CD8-positive, alpha-beta memory T cell (primary cell): Measurements from ENCODE around the gene SDSL. TPM values are rescaled to one million over a fixed set of nuclear protein-coding genes. Genes with fewer than 3 reads are reported as not detected.

Experiments
- CTCF ChIA-PET: fragments of 350-600 bp; sonication (Branson Sonifier 250); formaldehyde crosslinking; loops from one replicate; lab custom pipeline; 2021; ENCODE audit warnings: antibody characterized with exemption; lab: Charles Lee
- POLR2A ChIA-PET: fragments of 350-600 bp; sonication (Branson Sonifier 250); formaldehyde crosslinking; loops from one replicate; lab custom pipeline; 2021; ENCODE audit warnings: antibody characterized with exemption; lab: Charles Lee
- DNase-seq, 5 donors: peaks; one replicate each; pipeline versions ENCODE4 v3.0.0 to v3.0.0-alpha.2; 2020 to 2022; ENCODE audit warnings: mixed read lengths in 1 of 5
- H3K27ac ChIP-seq: one replicate; pipeline ENCODE4 v1.7.0; 2013; ENCODE audit warnings: low read depth, mild to moderate bottlenecking, low read length, moderate library complexity
- H3K27me3 ChIP-seq: 2 replicates; pipeline ENCODE4 v1.7.0; 2013; ENCODE audit warnings: low read length, mild to moderate bottlenecking; ENCODE audit not compliant: insufficient read depth, poor library complexity, severe bottlenecking
- H3K36me3 ChIP-seq: 2 replicates; pipeline ENCODE4 v1.7.0; 2013; ENCODE audit warnings: mild to moderate bottlenecking, low read length, moderate library complexity; ENCODE audit not compliant: insufficient read depth
- H3K4me1 ChIP-seq: 2 replicates; pipeline ENCODE4 v1.7.0; 2013; ENCODE audit warnings: mild to moderate bottlenecking, low read length, moderate library complexity; ENCODE audit not compliant: insufficient read depth
- H3K4me3 ChIP-seq: 2 replicates; pipeline ENCODE4 v1.7.0; 2013; ENCODE audit warnings: mild to moderate bottlenecking, low read length
- H3K9me3 ChIP-seq: 2 replicates; pipeline ENCODE4 v1.7.0; 2013; ENCODE audit warnings: mild to moderate bottlenecking, low read length
- H3K27ac Mint-ChIP-seq, 8 donors: one replicate each; pipeline ENCODE4 v1.8.0; 2020 to 2021; ENCODE audit warnings: mixed read lengths in 8 of 8, mild to moderate bottlenecking in 6 of 8, inconsistent platforms in 3 of 8, moderate library complexity in 3 of 8
- H3K27me3 Mint-ChIP-seq, 2 donors: one replicate each; pipeline ENCODE4 v1.8.0; 2020 to 2021; ENCODE audit warnings: mixed read lengths in 2 of 2, mild to moderate bottlenecking in 1 of 2, moderate library complexity in 1 of 2
- H3K36me3 Mint-ChIP-seq, 3 donors: one replicate each; pipeline ENCODE4 v1.8.0; 2020 to 2021; ENCODE audit warnings: mixed read lengths in 3 of 3, inconsistent platforms in 1 of 3, mild to moderate bottlenecking in 1 of 3
- H3K4me1 Mint-ChIP-seq, 3 donors: one replicate each; pipeline ENCODE4 v1.8.0; 2020 to 2021; ENCODE audit warnings: mixed read lengths in 3 of 3, inconsistent platforms in 1 of 3, mild to moderate bottlenecking in 1 of 3
- H3K4me3 Mint-ChIP-seq, 7 donors: one replicate each; pipeline ENCODE4 v1.8.0; 2020 to 2021; ENCODE audit warnings: mixed read lengths in 7 of 7, mild to moderate bottlenecking in 6 of 7, moderate library complexity in 4 of 7, inconsistent platforms in 2 of 7
- H3K9me3 Mint-ChIP-seq, 5 donors: one replicate each; pipeline ENCODE4 v1.8.0; 2020 to 2022; ENCODE audit warnings: mixed read lengths in 5 of 5, mild to moderate bottlenecking in 3 of 5, moderate library complexity in 2 of 5, inconsistent platforms in 1 of 5
- polyA plus RNA-seq: library from polyadenylated mRNA; unstranded; fragments of 300-500 nt; fragmentation: Illumina TruSeq; gene quantifications from one replicate; pipeline ENCODE4 v1.2.3, GENCODE V29; 2021
- total RNA-seq, 2 experiments: library from RNA; stranded (reverse); gene quantifications; one replicate each; pipeline ENCODE4 v1.2.3, GENCODE V29; 2021

Gene SDSL
- total and polyA plus RNA-seq, 3 experiments from 2014 or later: 0.20 to 0.24 TPM; not detected in 1

- Histone ChIP-seq H3K4me1 (peaks cover 13% of the 10 kb centered on the region), H3K9me3 (no peaks in the 10 kb centered on the region), H3K4me3 (no peak overlapping the region), H3K36me3 (no peaks in the 10 kb centered on the region), H3K27ac (no peak overlapping the region), H3K27me3 (peaks cover 28% of the 10 kb centered on the region)
- H3K27ac Mint-ChIP-seq: no peak overlapping the region
- peaks cover 14 to 34% (median 19%) of the 10 kb centered on the region in 3 donors for H3K4me1 Mint-ChIP-seq
- peaks cover 56 to 64% of the 10 kb centered on the region in 2 donors for H3K27me3 Mint-ChIP-seq
- peaks cover 0 to 2% (median 0%) of the 10 kb centered on the region in 3 donors for H3K36me3 Mint-ChIP-seq
- peaks cover 0 to 3% (median 0%) of the 10 kb centered on the region in 5 donors for H3K9me3 Mint-ChIP-seq
- CTCF ChIA-PET: no interaction called here
- H3K4me3 Mint-ChIP-seq: peak overlapping the region in 1 of 7 donors; percentile 9
- POLR2A ChIA-PET: no interaction called here
- no peak for DNase-seq
Observed at GRCh38 chr12:113467502-113468364, 45.6 kb downstream of the SDSL start.

- Histone ChIP-seq H3K36me3 (no peaks in the 10 kb centered on the region), H3K4me3 (no peak overlapping the region), H3K27ac (no peak overlapping the region), H3K27me3 (peaks cover 26% of the 10 kb centered on the region), H3K9me3 (no peaks in the 10 kb centered on the region), H3K4me1 (peaks cover 13% of the 10 kb centered on the region)
- H3K4me1 Mint-ChIP-seq: peaks cover 11 to 35% (median 21%) of the 10 kb centered on the region in 3 donors
- POLR2A ChIA-PET: no interaction called here
- peaks cover 0 to 2% (median 0%) of the 10 kb centered on the region in 3 donors for H3K36me3 Mint-ChIP-seq
- DNase-seq: no peak
- H3K9me3 Mint-ChIP-seq: peaks cover 0 to 1% (median 0%) of the 10 kb centered on the region in 5 donors
- CTCF ChIA-PET: no interaction called here
- no peak overlapping the region for H3K4me3 Mint-ChIP-seq
- H3K27me3 Mint-ChIP-seq: peaks cover 62 to 69% of the 10 kb centered on the region in 2 donors
- H3K27ac Mint-ChIP-seq: no peak overlapping the region
Observed at GRCh38 chr12:113468365-113469223, 46.4 kb downstream of the SDSL start.

- no peak overlapping the region for H3K27ac ChIP-seq
- H3K4me1 ChIP-seq: peaks cover 8% of the 10 kb centered on the region
- POLR2A ChIA-PET: no interaction called here
- H3K4me3 ChIP-seq: no peak overlapping the region
- H3K36me3 Mint-ChIP-seq: no peaks in the 10 kb centered on the region
- H3K27me3 ChIP-seq: peaks cover 26% of the 10 kb centered on the region
- no peaks in the 10 kb centered on the region for H3K9me3 Mint-ChIP-seq
- H3K27ac Mint-ChIP-seq: no peak overlapping the region
- CTCF ChIA-PET: no interaction called here
- H3K9me3 ChIP-seq: no peaks in the 10 kb centered on the region
- peaks cover 9 to 33% (median 18%) of the 10 kb centered on the region in 3 donors for H3K4me1 Mint-ChIP-seq
- H3K4me3 Mint-ChIP-seq: no peak overlapping the region
- H3K27me3 Mint-ChIP-seq: peaks cover 62 to 68% of the 10 kb centered on the region in 2 donors
- no peak for DNase-seq
- H3K36me3 ChIP-seq: no peaks in the 10 kb centered on the region
Observed at GRCh38 chr12:113469224-113469948, 47.2 kb downstream of the SDSL start.

- H3K27ac Mint-ChIP-seq: no peak overlapping the region
- Histone ChIP-seq H3K9me3 (no peaks in the 10 kb centered on the region), H3K27me3 (peaks cover 26% of the 10 kb centered on the region), H3K4me1 (peaks cover 5% of the 10 kb centered on the region), H3K4me3 (no peak overlapping the region), H3K36me3 (no peaks in the 10 kb centered on the region), H3K27ac (no peak overlapping the region)
- peaks cover 62 to 68% of the 10 kb centered on the region in 2 donors for H3K27me3 Mint-ChIP-seq
- POLR2A ChIA-PET: no interaction called here
- peak overlapping the region in 1 of 7 donors; percentile 27 for H3K4me3 Mint-ChIP-seq
- peaks cover 17 to 34% (median 20%) of the 10 kb centered on the region in 3 donors for H3K4me1 Mint-ChIP-seq
- no peaks in the 10 kb centered on the region for H3K9me3 Mint-ChIP-seq
- no peaks in the 10 kb centered on the region for H3K36me3 Mint-ChIP-seq
- no peak for DNase-seq
- CTCF ChIA-PET: no interaction called here
Observed at GRCh38 chr12:113469949-113470743, 48.0 kb downstream of the SDSL start.

GRCh38 chr12:113470871-113471618 is 48.9 kb downstream of the SDSL start:
- Mint-ChIP-seq H3K27me3 (peaks cover 64 to 74% of the 10 kb centered on the region in 2 donors), H3K9me3 (no peaks in the 10 kb centered on the region), H3K36me3 (no peaks in the 10 kb centered on the region), H3K4me3 (no peak overlapping the region), H3K4me1 (peaks cover 18 to 33% (median 19%) of the 10 kb centered on the region in 3 donors), H3K27ac (no peak overlapping the region)
- Histone ChIP-seq H3K27ac (no peak overlapping the region), H3K9me3 (no peaks in the 10 kb centered on the region), H3K4me3 (no peak overlapping the region), H3K27me3 (peaks cover 26% of the 10 kb centered on the region), H3K36me3 (no peaks in the 10 kb centered on the region), H3K4me1 (peaks cover 5% of the 10 kb centered on the region)
- CTCF ChIA-PET: no interaction called here
- no peak for DNase-seq
- POLR2A ChIA-PET: no interaction called here

GRCh38 chr12:113471619-113472171 is 49.5 kb downstream of the SDSL start, which contains the start of gene LHX5:
Gene LHX5 (minus strand): TSS chr12:113471871. CDS start chr12:113471498, 373 bp downstream.
- POLR2A ChIA-PET: no interaction called here
- Histone ChIP-seq H3K36me3 (no peaks in the 10 kb centered on the region), H3K4me1 (peaks cover 5% of the 10 kb centered on the region), H3K4me3 (no peak within 1 kb of the TSS), H3K27ac (no peak within 1 kb of the TSS), H3K9me3 (no peaks in the 10 kb centered on the region), H3K27me3 (peaks cover 21% of the 10 kb centered on the region)
- Mint-ChIP-seq H3K36me3 (no peaks in the 10 kb centered on the region), H3K4me3 (no peak within 1 kb of the TSS), H3K27me3 (peaks cover 59 to 69% of the 10 kb centered on the region in 2 donors), H3K4me1 (peaks cover 17 to 29% (median 18%) of the 10 kb centered on the region in 3 donors), H3K9me3 (no peaks in the 10 kb centered on the region), H3K27ac (no peak within 1 kb of the TSS)
- CTCF ChIA-PET: no interaction called here
- DNase-seq: no peak
